HL-60/S4 treated with retinoic acid at 250 ng/mL for 4 days and 3 days (cell line): ENCODE data around the gene MAML1.
"Not testable (repeated sequence)": the region's sequence is repeated elsewhere in the genome, so short reads cannot be mapped to it uniquely, and the experiment has no call there.

Experiments used
- in situ Hi-C: fragments of 300-500 bp; cut with MboI; formaldehyde crosslinking; loops from 2 replicates; pipeline ENCODE4 v1.7.0; 2022; ENCODE audit warnings: low sequenced_read_pairs

MAML1 gene

GRCh38 chr5:179732412-179732917 lies at the start of gene MAML1:
Gene MAML1 (plus strand): TSS chr5:179732822. CDS start chr5:179733113, 291 bp downstream.
- in situ Hi-C loops, result no loop called here

GRCh38 chr5:179689212-179689611 lies 43.4 kb upstream of the MAML1 start:
- in situ Hi-C loops, result not testable (repeated sequence)

GRCh38 chr5:179694561-179694960 lies 38.1 kb upstream of the MAML1 start:
- in situ Hi-C loops, result no loop called here

GRCh38 chr5:179696603-179697002 lies 36.0 kb upstream of the MAML1 start:
- in situ Hi-C loops, result no loop called here

- in situ Hi-C loops, result no loop called here
Measured at GRCh38 chr5:179697108-179697507, 35.5 kb upstream of the MAML1 start.

- in situ Hi-C loops, result not testable (repeated sequence)
Measured at GRCh38 chr5:179697543-179697942, 35.1 kb upstream of the MAML1 start.

GRCh38 chr5:179697993-179698934 lies 34.4 kb upstream of the MAML1 start:
- in situ Hi-C loops, result no loop called here

- in situ Hi-C loops, result no loop called here
Measured at GRCh38 chr5:179698935-179699615, 33.5 kb upstream of the MAML1 start, which contains the start of gene CANX. Gene CANX (plus strand): TSS chr5:179698967. CDS start chr5:179705682, 6,715 bp downstream.

GRCh38 chr5:179699616-179700237 lies 32.9 kb upstream of the MAML1 start:
- in situ Hi-C loops, result no loop called here

- in situ Hi-C loops, result no loop called here
Measured at GRCh38 chr5:179700401-179700918, 32.2 kb upstream of the MAML1 start.

- in situ Hi-C loops, result no loop called here
Measured at GRCh38 chr5:179716286-179716685, 16.3 kb upstream of the MAML1 start.

GRCh38 chr5:179720222-179720621 lies 12.4 kb upstream of the MAML1 start:
- in situ Hi-C loops, result no loop called here

GRCh38 chr5:179724163-179724562 lies 8.5 kb upstream of the MAML1 start:
- in situ Hi-C loops, result no loop called here

- in situ Hi-C loops, result no loop called here
Measured at GRCh38 chr5:179727106-179727505, 5.5 kb upstream of the MAML1 start.

- in situ Hi-C loops, result no loop called here
Measured at GRCh38 chr5:179729303-179729702, 3.3 kb upstream of the MAML1 start.

- in situ Hi-C loops, result no loop called here
Measured at GRCh38 chr5:179729727-179730126, 2.9 kb upstream of the MAML1 start.

GRCh38 chr5:179730356-179730755 lies 2.3 kb upstream of the MAML1 start:
- in situ Hi-C loops, result no loop called here

GRCh38 chr5:179730852-179731251 lies 1.8 kb upstream of the MAML1 start:
- in situ Hi-C loops, result no loop called here

GRCh38 chr5:179731791-179732411 lies 721 bp upstream of the MAML1 start:
- in situ Hi-C loops, result no loop called here

- in situ Hi-C loops, result no loop called here
Measured at GRCh38 chr5:179732918-179733771, 523 bp downstream of the MAML1 start.
